ENCODE results near the gene LMOD2. TPM values are rescaled to one million over a fixed set of nuclear protein-coding genes. Genes with fewer than 3 reads are reported as not detected.

LMOD2 gene
- total RNA-seq, 1 experiment from 2014 or later, result not detected

GRCh38 chr7:123669485-123669884 is 13.8 kb downstream of the LMOD2 start:
- ChIA-PET POLR2A (no interaction called here), CTCF (no interaction called here)
- peaks cover 7% of the 10 kb centered on the region; the same call in 1 of the 2 replicates for H3K27me3 ChIP-seq (ENCODE audit: control insufficient read depth, insufficient read depth, low read length)
- no peak for TF ChIP-seq POLR2AphosphoS5 (IDR thresholded peaks at IDR 0.05; ENCODE audit: low read depth, low read length)
- TF ChIP-seq CTCF (IDR thresholded peaks at IDR 0.05), result no peak
- TF ChIP-seq, protein P1, sequence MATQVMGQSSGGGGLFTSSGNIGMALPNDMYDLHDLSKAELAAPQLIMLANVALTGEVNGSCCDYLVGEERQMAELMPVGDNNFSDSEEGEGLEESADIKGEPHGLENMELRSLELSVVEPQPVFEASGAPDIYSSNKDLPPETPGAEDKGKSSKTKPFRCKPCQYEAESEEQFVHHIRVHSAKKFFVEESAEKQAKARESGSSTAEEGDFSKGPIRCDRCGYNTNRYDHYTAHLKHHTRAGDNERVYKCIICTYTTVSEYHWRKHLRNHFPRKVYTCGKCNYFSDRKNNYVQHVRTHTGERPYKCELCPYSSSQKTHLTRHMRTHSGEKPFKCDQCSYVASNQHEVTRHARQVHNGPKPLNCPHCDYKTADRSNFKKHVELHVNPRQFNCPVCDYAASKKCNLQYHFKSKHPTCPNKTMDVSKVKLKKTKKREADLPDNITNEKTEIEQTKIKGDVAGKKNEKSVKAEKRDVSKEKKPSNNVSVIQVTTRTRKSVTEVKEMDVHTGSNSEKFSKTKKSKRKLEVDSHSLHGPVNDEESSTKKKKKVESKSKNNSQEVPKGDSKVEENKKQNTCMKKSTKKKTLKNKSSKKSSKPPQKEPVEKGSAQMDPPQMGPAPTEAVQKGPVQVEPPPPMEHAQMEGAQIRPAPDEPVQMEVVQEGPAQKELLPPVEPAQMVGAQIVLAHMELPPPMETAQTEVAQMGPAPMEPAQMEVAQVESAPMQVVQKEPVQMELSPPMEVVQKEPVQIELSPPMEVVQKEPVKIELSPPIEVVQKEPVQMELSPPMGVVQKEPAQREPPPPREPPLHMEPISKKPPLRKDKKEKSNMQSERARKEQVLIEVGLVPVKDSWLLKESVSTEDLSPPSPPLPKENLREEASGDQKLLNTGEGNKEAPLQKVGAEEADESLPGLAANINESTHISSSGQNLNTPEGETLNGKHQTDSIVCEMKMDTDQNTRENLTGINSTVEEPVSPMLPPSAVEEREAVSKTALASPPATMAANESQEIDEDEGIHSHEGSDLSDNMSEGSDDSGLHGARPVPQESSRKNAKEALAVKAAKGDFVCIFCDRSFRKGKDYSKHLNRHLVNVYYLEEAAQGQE (IDR thresholded peaks at IDR 0.05; ENCODE audit: insufficient read depth in 1 of 2, low read depth in 2 of 2, low read length in 1 of 2), result no peak
- TF ChIP-seq TCF7L2 (IDR thresholded peaks at IDR 0.05; ENCODE audit: low read depth, low read length), result no peak
- TF ChIP-seq SIN3A (IDR thresholded peaks at IDR 0.05; ENCODE audit: borderline replicate concordance, insufficient read depth, low read depth, low read length), result no peak
- no peaks in the 10 kb centered on the region for H3K36me3 ChIP-seq (ENCODE audit: control insufficient read depth, insufficient read depth, low read length)
- no peaks in the 10 kb centered on the region for H3K4me1 ChIP-seq (ENCODE audit: control insufficient read depth, insufficient read depth, low read length)
- no peaks in the 10 kb centered on the region for H3K9me3 ChIP-seq (ENCODE audit: control insufficient read depth, insufficient read depth, low read depth, low read length)
- no peak overlapping the region for H3K4me3 ChIP-seq (ENCODE audit: low read depth in 2 of 2, low read length in 2 of 2)
- in situ Hi-C loops (cut with HindIII; ENCODE audit: low pct_unique_long_range_greater_than_20kb, low sequenced_read_pairs), result no loop called here
- BruUV-seq (replicated peaks), result no TSS peak
- intact Hi-C loops (cut with micrococcal nuclease; ENCODE audit: unreplicated experiment), result no loop called here
- DNase-seq (ENCODE audit: low read depth, low spot score) (no peak), ATAC-seq (no peak)
- no peak overlapping the region for H3K27ac ChIP-seq (ENCODE audit: low read length)

- Histone ChIP-seq H3K27me3 (ENCODE audit: control insufficient read depth, insufficient read depth, low read length) (no peaks in the 10 kb centered on the region), H3K4me3 (ENCODE audit: low read depth in 2 of 2, low read length in 2 of 2) (no peak overlapping the region), H3K4me1 (ENCODE audit: control insufficient read depth, insufficient read depth, low read length) (no peaks in the 10 kb centered on the region), H3K9me3 (ENCODE audit: control insufficient read depth, insufficient read depth, low read depth, low read length) (no peaks in the 10 kb centered on the region), H3K36me3 (ENCODE audit: control insufficient read depth, insufficient read depth, low read length) (no peaks in the 10 kb centered on the region), H3K27ac (ENCODE audit: low read length) (no peak overlapping the region)
- ChIA-PET CTCF (no interaction called here), POLR2A (no interaction called here)
- ATAC-seq, result 0 out of 2 replicates have a peak, but pooled peaks have one; percentile 51
- DNase-seq (ENCODE audit: low read depth, low spot score), result no peak
- BruUV-seq (replicated peaks), result no TSS peak
- TF ChIP-seq POLR2AphosphoS5 (IDR thresholded peaks at IDR 0.05; ENCODE audit: low read depth, low read length), result no peak
- TF ChIP-seq CTCF (IDR thresholded peaks at IDR 0.05), result no peak
- TF ChIP-seq TCF7L2 (IDR thresholded peaks at IDR 0.05; ENCODE audit: low read depth, low read length), result no peak
- TF ChIP-seq, protein P1 (IDR thresholded peaks at IDR 0.05; ENCODE audit: insufficient read depth in 1 of 2, low read depth in 2 of 2, low read length in 1 of 2), result no peak
- TF ChIP-seq SIN3A (IDR thresholded peaks at IDR 0.05; ENCODE audit: borderline replicate concordance, insufficient read depth, low read depth, low read length), result no peak
- intact Hi-C loops (cut with micrococcal nuclease; ENCODE audit: unreplicated experiment), result no loop called here
- in situ Hi-C loops (cut with HindIII; ENCODE audit: low pct_unique_long_range_greater_than_20kb, low sequenced_read_pairs), result no loop called here
These were observed 17.6 kb downstream of the LMOD2 start for GRCh38 chr7:123673137-123673732.

All from Panc1 (cell line).